ENCODE measurements around the gene FXYD1. TPM values are rescaled to one million over a fixed set of nuclear protein-coding genes. Genes with fewer than 3 reads are reported as not detected.

Gene FXYD1
- total RNA-seq, 2 donors from 2014 or later, result 1.6 to 9.1 TPM

DNA sequence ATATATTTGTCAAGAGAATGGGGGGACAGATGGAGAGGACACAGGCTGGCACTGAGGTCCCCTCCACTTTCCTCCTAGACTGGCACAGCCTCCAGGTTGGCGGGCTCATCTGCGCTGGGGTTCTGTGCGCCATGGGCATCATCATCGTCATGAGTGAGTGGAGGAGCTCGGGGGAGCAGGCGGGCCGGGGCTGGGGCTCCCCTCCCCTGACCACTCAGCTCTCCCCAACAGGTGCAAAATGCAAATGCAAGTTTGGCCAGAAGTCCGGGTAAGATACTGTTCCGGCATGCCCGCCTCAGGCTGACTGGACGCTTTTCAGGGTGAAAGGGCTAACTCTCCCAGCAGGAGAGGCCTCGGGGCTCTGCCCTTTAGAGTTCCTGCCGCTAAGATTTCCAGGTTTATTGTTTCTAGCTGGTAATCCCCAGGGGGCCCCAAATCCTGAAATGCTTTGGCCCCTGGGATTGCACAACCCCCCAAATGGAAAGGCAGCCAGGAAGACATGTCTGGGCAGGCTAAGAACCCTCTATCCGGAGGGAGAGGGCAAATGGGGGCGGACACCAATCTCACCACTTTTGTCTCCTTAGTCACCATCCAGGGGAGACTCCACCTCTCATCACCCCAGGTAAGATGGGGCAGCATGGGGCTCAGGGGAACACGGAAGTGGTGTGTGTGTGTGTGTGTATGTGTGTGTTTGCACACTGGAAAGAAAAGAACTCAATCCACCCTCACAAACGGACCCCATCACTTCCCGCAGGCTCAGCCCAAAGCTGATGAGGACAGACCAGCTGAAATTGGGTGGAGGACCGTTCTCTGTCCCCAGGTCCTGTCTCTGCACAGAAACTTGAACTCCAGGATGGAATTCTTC, 15.7 kb upstream of the FXYD1 start:
- no peak overlapping the region for H3K4me3 ChIP-seq
- 81 to 84% methylated on average over 7 to 19 of the region's 19 CpGs for WGBS, 2 donors
- no peaks in the 10 kb centered on the region for H3K9me3 ChIP-seq
- H3K36me3 ChIP-seq (replicated peaks in 1 of 2; ENCODE audit: insufficient read depth in 1 of 2, low read depth in 2 of 2), result no peaks in the 10 kb centered on the region
- intact Hi-C loops (cut with DNase I), result no loop called here
- no peaks in the 10 kb centered on the region for H3K27me3 ChIP-seq
- DNase-seq (no peak), ATAC-seq (no peak)
- no peak overlapping the region for H3K27ac ChIP-seq
- TF ChIP-seq, protein P1, sequence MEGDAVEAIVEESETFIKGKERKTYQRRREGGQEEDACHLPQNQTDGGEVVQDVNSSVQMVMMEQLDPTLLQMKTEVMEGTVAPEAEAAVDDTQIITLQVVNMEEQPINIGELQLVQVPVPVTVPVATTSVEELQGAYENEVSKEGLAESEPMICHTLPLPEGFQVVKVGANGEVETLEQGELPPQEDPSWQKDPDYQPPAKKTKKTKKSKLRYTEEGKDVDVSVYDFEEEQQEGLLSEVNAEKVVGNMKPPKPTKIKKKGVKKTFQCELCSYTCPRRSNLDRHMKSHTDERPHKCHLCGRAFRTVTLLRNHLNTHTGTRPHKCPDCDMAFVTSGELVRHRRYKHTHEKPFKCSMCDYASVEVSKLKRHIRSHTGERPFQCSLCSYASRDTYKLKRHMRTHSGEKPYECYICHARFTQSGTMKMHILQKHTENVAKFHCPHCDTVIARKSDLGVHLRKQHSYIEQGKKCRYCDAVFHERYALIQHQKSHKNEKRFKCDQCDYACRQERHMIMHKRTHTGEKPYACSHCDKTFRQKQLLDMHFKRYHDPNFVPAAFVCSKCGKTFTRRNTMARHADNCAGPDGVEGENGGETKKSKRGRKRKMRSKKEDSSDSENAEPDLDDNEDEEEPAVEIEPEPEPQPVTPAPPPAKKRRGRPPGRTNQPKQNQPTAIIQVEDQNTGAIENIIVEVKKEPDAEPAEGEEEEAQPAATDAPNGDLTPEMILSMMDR (IDR thresholded peaks at IDR 0.05), result no peak
- TF ChIP-seq POLR2A (IDR thresholded peaks at IDR 0.05), result no peak
- H3K4me1 ChIP-seq, result peaks cover 20% of the 10 kb centered on the region

DNA sequence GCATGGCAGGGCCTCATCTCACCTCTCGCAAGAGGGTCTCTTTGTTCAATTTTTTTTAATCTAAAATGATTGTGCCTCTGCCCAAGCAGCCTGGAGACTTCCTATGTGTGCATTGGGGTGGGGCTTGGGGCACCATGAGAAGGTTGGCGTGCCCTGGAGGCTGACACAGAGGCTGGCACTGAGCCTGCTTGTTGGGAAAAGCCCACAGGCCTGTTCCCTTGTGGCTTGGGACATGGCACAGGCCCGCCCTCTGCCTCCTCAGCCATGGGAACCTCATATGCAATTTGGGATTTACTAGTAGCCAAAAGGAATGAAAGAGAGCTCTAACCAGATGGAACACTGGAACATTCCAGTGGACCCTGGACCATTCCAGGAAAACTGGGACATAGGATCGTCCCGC, 15.1 kb upstream of the FXYD1 start:
- WGBS, 2 donors, result 76 to 88% methylated on average over 4 to 5 of the region's 5 CpGs
- intact Hi-C loops (cut with DNase I), result no loop called here
- DNase-seq, result peak; percentile 35 to 81 (median 48)
- no peak for TF ChIP-seq POLR2A (IDR thresholded peaks at IDR 0.05)
- TF ChIP-seq, protein P1 (IDR thresholded peaks at IDR 0.05), result no peak
- H3K4me1 ChIP-seq, result peaks cover 20% of the 10 kb centered on the region
- ATAC-seq, result no peak
- H3K9me3 ChIP-seq, result no peaks in the 10 kb centered on the region
- H3K36me3 ChIP-seq (replicated peaks in 1 of 2; ENCODE audit: insufficient read depth in 1 of 2, low read depth in 2 of 2), result no peaks in the 10 kb centered on the region
- no peaks in the 10 kb centered on the region for H3K27me3 ChIP-seq
- peak overlapping the region in 1 of 4 donors; percentile 65 for H3K27ac ChIP-seq
- H3K4me3 ChIP-seq, result no peak overlapping the region

DNA sequence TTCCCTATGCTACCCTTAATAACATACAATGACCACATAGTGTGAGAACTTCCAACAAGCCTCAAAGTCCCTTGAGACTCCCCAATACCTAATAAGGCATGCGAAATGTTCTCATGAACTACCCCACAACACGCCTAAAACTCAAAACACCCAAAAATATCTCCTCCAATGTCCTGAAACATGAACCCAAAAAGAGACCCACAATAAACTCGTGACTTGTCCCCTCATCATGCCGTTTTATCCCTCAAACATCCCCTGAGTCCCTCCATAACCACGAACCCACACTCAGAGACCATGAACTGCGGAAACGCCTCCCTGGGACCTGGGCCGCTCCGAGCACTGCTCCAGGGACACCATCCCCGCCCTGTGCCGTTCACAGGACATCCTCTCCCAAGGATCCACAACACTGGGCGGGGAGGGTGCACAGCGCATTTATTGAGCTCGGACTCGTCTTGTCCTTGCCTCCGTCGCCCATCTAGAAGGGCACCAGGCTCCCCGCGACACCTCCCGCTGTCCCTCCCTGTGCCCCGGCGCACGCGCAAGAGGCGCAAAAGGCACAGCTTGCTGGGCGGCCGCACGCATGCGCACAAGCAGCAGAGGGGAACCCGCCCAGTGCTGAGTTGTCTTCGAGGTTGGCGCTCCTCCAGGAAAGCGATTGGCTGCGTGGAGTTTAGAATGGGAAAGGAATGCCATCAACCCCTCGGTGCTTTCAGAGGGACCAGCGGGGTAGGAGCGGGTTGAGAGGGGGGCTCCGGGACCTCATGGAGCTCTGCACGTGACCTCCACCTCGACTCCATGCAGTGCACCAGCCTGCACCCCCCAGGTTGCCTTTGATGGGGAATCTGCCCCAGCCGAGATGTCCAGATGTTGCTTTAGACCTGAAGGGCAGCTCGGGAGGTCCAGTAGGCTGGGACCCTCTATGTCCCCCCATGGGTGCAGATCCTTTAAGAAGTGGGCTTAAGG, 14.2 kb upstream of the FXYD1 start:
- peak; percentile 95 for ATAC-seq
- peaks cover 20% of the 10 kb centered on the region for H3K4me1 ChIP-seq
- no peaks in the 10 kb centered on the region for H3K27me3 ChIP-seq

DNA sequence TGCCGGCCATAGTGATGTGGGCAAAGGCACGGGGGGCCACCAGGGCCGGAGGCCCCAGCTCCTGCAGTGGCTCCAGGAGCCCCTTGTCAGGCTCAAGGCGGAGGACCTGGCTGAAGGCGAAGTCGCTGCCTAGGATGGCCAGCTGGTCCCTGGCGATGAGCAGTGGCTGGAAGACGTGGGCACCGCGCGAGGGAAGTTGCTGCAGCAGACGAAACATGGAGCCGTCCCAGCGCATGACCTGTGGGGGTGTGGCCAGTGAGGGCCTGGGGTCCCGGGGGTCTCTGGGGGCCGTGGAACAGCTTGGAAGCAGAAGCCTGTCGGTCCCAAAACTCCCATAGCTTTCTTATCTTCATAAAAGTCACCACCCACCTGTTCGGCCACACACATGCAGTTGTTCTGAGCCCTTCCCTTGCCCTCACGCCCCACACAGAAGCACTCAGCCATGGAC, 13.3 kb upstream of the FXYD1 start:
- WGBS, 2 donors, result 80 to 92% methylated on average over 13 to 18 of the region's 19 CpGs
- intact Hi-C loops (cut with DNase I), result no loop called here
- Histone ChIP-seq H3K9me3 (no peaks in the 10 kb centered on the region), H3K27me3 (no peaks in the 10 kb centered on the region), H3K4me1 (peaks cover 20% of the 10 kb centered on the region), H3K27ac (no peak overlapping the region), H3K4me3 (no peak overlapping the region), H3K36me3 (replicated peaks in 1 of 2; ENCODE audit: insufficient read depth in 1 of 2, low read depth in 2 of 2) (no peaks in the 10 kb centered on the region)
- no peak for ATAC-seq
- DNase-seq, result no peak
- TF ChIP-seq POLR2A (IDR thresholded peaks at IDR 0.05), result no peak

More for the DNA sequence above, 14.2 kb upstream of the FXYD1 start:
- H3K4me3 ChIP-seq, result no peak overlapping the region
- no peaks in the 10 kb centered on the region for H3K9me3 ChIP-seq
- H3K36me3 ChIP-seq (replicated peaks in 1 of 2; ENCODE audit: insufficient read depth in 1 of 2, low read depth in 2 of 2), result no peaks in the 10 kb centered on the region
- TF ChIP-seq POLR2A (IDR thresholded peaks at IDR 0.05), result peak in 2 of 3 donors; percentile 71 to 78
- TF ChIP-seq, protein P1 (IDR thresholded peaks at IDR 0.05), result no peak
- WGBS, 2 donors, result 7 to 27% methylated on average over 7 to 42 of the region's 42 CpGs
- H3K27ac ChIP-seq, result peak overlapping the region; percentile 60 to 66 (median 65)
- intact Hi-C loops (cut with DNase I), result no loop called here
- peak; percentile 91 to 98 (median 94) for DNase-seq
